B cell (primary cell): ENCODE results near the gene CEPT1. TPM values are rescaled to one million over a fixed set of nuclear protein-coding genes. Genes with fewer than 3 reads are reported as not detected.

Experiments
- ATAC-seq: fragments of 200-7000 bp; cut with Tn5 transposase; one replicate; pipeline ENCODE4 v1.10.0; 2021; ENCODE audit warnings: low read depth, mild to moderate bottlenecking, moderate number of reproducible peaks, moderate library complexity
- CTCF ChIA-PET: fragments of 350-600 bp; sonication (Branson Sonifier 250); formaldehyde crosslinking; loops from one replicate; lab custom pipeline; 2021; ENCODE audit warnings: antibody characterized with exemption, inconsistent platforms; lab: Charles Lee
- POLR2A ChIA-PET: fragments of 350-600 bp; sonication (Branson Sonifier 250); formaldehyde crosslinking; loops from one replicate; lab custom pipeline; 2021; ENCODE audit warnings: antibody characterized with exemption; lab: Charles Lee
- DNase-seq: peaks from one replicate; pipeline ENCODE4 v3.0.0; 2013
- H2AFZ ChIP-seq: 2 replicates; pipeline ENCODE4 v1.6.1; 2012; ENCODE audit warnings: mild to moderate bottlenecking, low read depth, low read length; ENCODE audit not compliant: insufficient read depth, poor library complexity, severe bottlenecking
- H3K27ac ChIP-seq, 2 donors: 1 replicate in 1 of 2; 2 replicates in 1 of 2; pipeline ENCODE4 v1.5.1; 2012 to 2013; ENCODE audit warnings: low read length in 2 of 2, mild to moderate bottlenecking in 2 of 2, moderate library complexity in 1 of 2
- H3K27me3 ChIP-seq, 4 experiments: fragments of 200-600 bp in 1 of 4; sonication (generic) in 1 of 4; replicated peaks in 1 of 4; 1 replicate in 2 of 4; 2 replicates in 2 of 4; pipeline versions ENCODE4 v1.6.1 to v1.7.0; 2013 to 2016; ENCODE audit warnings: low read length in 3 of 4, mild to moderate bottlenecking in 2 of 4, mixed read lengths in 1 of 4, moderate library complexity in 1 of 4; ENCODE audit not compliant: insufficient read depth in 4 of 4, control insufficient read depth in 3 of 4; ENCODE audit errors: control extremely low read depth in 1 of 4
- H3K36me3 ChIP-seq, 2 experiments: replicated peaks in 1 of 2; 1 replicate in 1 of 2; 2 replicates in 1 of 2; pipeline versions ENCODE4 v1.6.1 to v1.7.1; 2013; ENCODE audit warnings: low read length in 1 of 2; ENCODE audit not compliant: insufficient read depth in 2 of 2, control insufficient read depth in 1 of 2; ENCODE audit errors: control extremely low read depth in 1 of 2, extremely low read depth in 1 of 2
- H3K4me1 ChIP-seq, 2 donors: fragments of 200-600 bp in 1 of 2; sonication (generic) in 1 of 2; 1 replicate in 1 of 2; 2 replicates in 1 of 2; pipeline versions ENCODE4 v1.5.1 to v1.6.1; 2013 to 2017; ENCODE audit warnings: low read length in 2 of 2; ENCODE audit not compliant: control insufficient read depth in 2 of 2, insufficient read depth in 2 of 2
- H3K4me2 ChIP-seq: replicated peaks from 2 replicates; pipeline ENCODE3; 2012; ENCODE audit warnings: mild to moderate bottlenecking, low read depth, low read length; ENCODE audit not compliant: poor library complexity, severe bottlenecking
- H3K4me3 ChIP-seq, 5 experiments: fragments of 200-600 bp in 1 of 5; sonication (generic) in 1 of 5; 1 replicate in 3 of 5; 2 replicates in 2 of 5; pipeline versions ENCODE4 v1.5.1 to v1.7.0; 2011 to 2016; ENCODE audit warnings: low read length in 4 of 5, mild to moderate bottlenecking in 4 of 5, low read depth in 2 of 5, control low read depth in 1 of 5, moderate library complexity in 1 of 5; ENCODE audit not compliant: insufficient read depth in 1 of 5; ENCODE audit errors: control extremely low read depth in 1 of 5, extremely low read depth in 1 of 5
- H3K79me2 ChIP-seq: fragments of 200-600 bp; sonication (generic); one replicate; pipeline ENCODE4 v1.6.0; 2016; ENCODE audit warnings: low read length; ENCODE audit not compliant: control insufficient read depth, insufficient read depth
- H3K9ac ChIP-seq: fragments of 200-600 bp; sonication (generic); 2 replicates; pipeline ENCODE4 v1.6.1; 2017; ENCODE audit warnings: mild to moderate bottlenecking, low read length, moderate library complexity
- H3K9me3 ChIP-seq, 3 donors: one replicate each; pipeline versions ENCODE4 v1.6.1 to v1.7.1; 2013; ENCODE audit warnings: low read length in 2 of 3; ENCODE audit not compliant: control insufficient read depth in 2 of 3, insufficient read depth in 1 of 3; ENCODE audit errors: control extremely low read depth in 1 of 3
- H4K20me1 ChIP-seq: 2 replicates; pipeline ENCODE4 v1.6.0; 2012; ENCODE audit warnings: mild to moderate bottlenecking, low read length; ENCODE audit not compliant: insufficient read depth, control insufficient read depth, poor library complexity, severe bottlenecking
- H3K27ac Mint-ChIP-seq: one replicate; pipeline ENCODE4 v1.8.0; 2021; ENCODE audit warnings: mixed read lengths
- H3K27me3 Mint-ChIP-seq: one replicate; pipeline ENCODE4 v1.8.0; 2021; ENCODE audit warnings: mixed read lengths
- H3K4me1 Mint-ChIP-seq: one replicate; pipeline ENCODE4 v1.8.0; 2021; ENCODE audit warnings: mixed read lengths
- H3K4me3 Mint-ChIP-seq: one replicate; pipeline ENCODE4 v1.8.0; 2021; ENCODE audit warnings: mixed read lengths
- H3K9me3 Mint-ChIP-seq: one replicate; pipeline ENCODE4 v1.8.0; 2022; ENCODE audit warnings: mixed read lengths; ENCODE audit not compliant: insufficient read depth
- EZH2 ChIP-seq: IDR thresholded peaks from 2 replicates; pipeline ENCODE4 v1.6.1; 2012; ENCODE audit warnings: borderline replicate concordance, low read depth, mild to moderate bottlenecking, moderate library complexity, low read length; ENCODE audit not compliant: insufficient read depth, poor library complexity, severe bottlenecking
- WGBS: methylation state at CpG from one replicate; pipeline ENCODE4 v1.1.5; 2013; ENCODE audit warnings: missing lambda C conversion rate; ENCODE audit not compliant: insufficient coverage; 5-methylcytosine and 5-hydroxymethylcytosine counted together
- intact Hi-C: fragments of 100-400 bp; cut with micrococcal nuclease; formaldehyde crosslinking; loops from one replicate; pipeline ENCODE4 v1.10.0; 2022
- polyA plus RNA-seq: library from polyadenylated mRNA; depleted of rRNA; stranded (reverse); fragments of >200 nt; gene quantifications from 2 replicates; pipeline ENCODE4 v1.2.3, GENCODE V29; 2012
- total RNA-seq, 2 donors: library from RNA; stranded (reverse); fragments of 120-200 nt in 1 of 2; gene quantifications; 1 replicate in 1 of 2; 2 replicates in 1 of 2; pipeline versions ENCODE4 v1.2.3 to v1.2.4, GENCODE V29; 2013 to 2022
- TF ChIP-seq, protein P1 (sequence below): fragments of 200-600 bp; IDR thresholded peaks from one replicate; pipeline ENCODE4 v1.8.0; 2022; ENCODE audit warnings: antibody characterized with exemption, mild to moderate bottlenecking

CEPT1 gene
- total and polyA plus RNA-seq, 2 donors (not counting 1 experiment from before 2014, with no cell fraction given): 47.1 to 83.5 TPM

DNA sequence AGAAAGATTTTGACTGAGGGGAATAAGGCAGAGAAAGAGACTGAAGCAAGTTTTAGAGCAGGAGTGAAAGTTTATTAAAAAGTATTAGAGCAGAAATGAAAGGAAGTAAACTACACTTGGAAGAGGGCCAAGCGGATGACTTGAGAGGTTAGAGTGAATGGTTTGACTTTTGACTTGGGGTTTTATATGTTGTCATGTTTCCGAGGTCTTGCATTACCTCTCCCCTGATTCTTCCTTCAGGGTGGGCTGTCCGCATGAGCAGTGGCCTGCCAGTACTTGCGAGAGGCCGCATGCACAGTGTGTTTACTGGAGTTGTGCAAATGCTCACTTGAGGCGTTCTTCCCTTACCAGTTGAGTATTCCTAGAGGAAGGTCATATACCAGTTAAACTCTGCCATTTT is 73.4 kb downstream of the CEPT1 start:
- Histone ChIP-seq H3K9ac (peak overlapping the region; percentile 34), H3K27me3 (no peaks in the 10 kb centered on the region), H3K4me3 (no peak overlapping the region), H3K4me1 (peaks cover 59 to 67% of the 10 kb centered on the region in 2 donors), H3K36me3 (no peaks in the 10 kb centered on the region), H2AFZ (peak overlapping the region; percentile 10), H3K79me2 (no peaks in the 10 kb centered on the region), H3K9me3 (no peaks in the 10 kb centered on the region), H3K4me2 (peak overlapping the region; percentile 22), H4K20me1 (no peaks in the 10 kb centered on the region), H3K27ac (no peak overlapping the region)
- no peak for DNase-seq
- Mint-ChIP-seq H3K4me3 (peak overlapping the region; percentile 40), H3K27ac (peak overlapping the region; percentile 95), H3K4me1 (peaks cover 73% of the 10 kb centered on the region), H3K27me3 (no peaks in the 10 kb centered on the region), H3K9me3 (peaks cover 3% of the 10 kb centered on the region)
- 83% methylated on average over 5 of the region's 6 CpGs for WGBS
- intact Hi-C loops: loop anchor here (10.0 kb wide), 1 partner anchor 381 kb away; no protein-coding TSS in a partner anchor
- ChIA-PET CTCF (interaction anchor here (10.9 kb wide), 1 partner anchor 13 kb away, joined by 205 read pairs; the partner anchor contains the start of gene DENND2D), POLR2A (no interaction called here)
- TF ChIP-seq, protein P1, sequence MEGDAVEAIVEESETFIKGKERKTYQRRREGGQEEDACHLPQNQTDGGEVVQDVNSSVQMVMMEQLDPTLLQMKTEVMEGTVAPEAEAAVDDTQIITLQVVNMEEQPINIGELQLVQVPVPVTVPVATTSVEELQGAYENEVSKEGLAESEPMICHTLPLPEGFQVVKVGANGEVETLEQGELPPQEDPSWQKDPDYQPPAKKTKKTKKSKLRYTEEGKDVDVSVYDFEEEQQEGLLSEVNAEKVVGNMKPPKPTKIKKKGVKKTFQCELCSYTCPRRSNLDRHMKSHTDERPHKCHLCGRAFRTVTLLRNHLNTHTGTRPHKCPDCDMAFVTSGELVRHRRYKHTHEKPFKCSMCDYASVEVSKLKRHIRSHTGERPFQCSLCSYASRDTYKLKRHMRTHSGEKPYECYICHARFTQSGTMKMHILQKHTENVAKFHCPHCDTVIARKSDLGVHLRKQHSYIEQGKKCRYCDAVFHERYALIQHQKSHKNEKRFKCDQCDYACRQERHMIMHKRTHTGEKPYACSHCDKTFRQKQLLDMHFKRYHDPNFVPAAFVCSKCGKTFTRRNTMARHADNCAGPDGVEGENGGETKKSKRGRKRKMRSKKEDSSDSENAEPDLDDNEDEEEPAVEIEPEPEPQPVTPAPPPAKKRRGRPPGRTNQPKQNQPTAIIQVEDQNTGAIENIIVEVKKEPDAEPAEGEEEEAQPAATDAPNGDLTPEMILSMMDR: no peak
- no peak for TF ChIP-seq EZH2
- no peak for ATAC-seq

GRCh38 chr1:111214074-111214801 is 74.2 kb downstream of the CEPT1 start:
- H3K4me2 ChIP-seq: peak overlapping the region; percentile 70
- WGBS: 0% methylated on average over 3 of the region's 6 CpGs
- peak overlapping the region; percentile 34 for H3K9ac ChIP-seq
- Mint-ChIP-seq H3K27ac (peak overlapping the region; percentile 95), H3K4me3 (peak overlapping the region; percentile 59), H3K9me3 (peaks cover 3% of the 10 kb centered on the region), H3K27me3 (no peaks in the 10 kb centered on the region), H3K4me1 (peaks cover 78% of the 10 kb centered on the region)
- ChIA-PET CTCF (interaction anchor here (1.2 to 10.9 kb wide), 4 partner anchors 9 to 120 kb away, joined by 3 to 205 read pairs (median 6); partner anchors contain the start of gene DENND2D), POLR2A (interaction anchor here (0.6 to 8.3 kb wide), 4 partner anchors 8 to 565 kb away, joined by 5 to 138 read pairs (median 6); partner anchors contain the start of gene DENND2D)
- no peaks in the 10 kb centered on the region for H3K36me3 ChIP-seq
- H3K4me1 ChIP-seq: peaks cover 67 to 75% of the 10 kb centered on the region in 2 donors
- no peaks in the 10 kb centered on the region for H3K9me3 ChIP-seq
- H3K79me2 ChIP-seq: no peaks in the 10 kb centered on the region
- H4K20me1 ChIP-seq: no peaks in the 10 kb centered on the region
- intact Hi-C loops: loop anchor here (1.0 to 10.0 kb wide), 2 partner anchors 8 to 381 kb away; no protein-coding TSS in a partner anchor
- DNase-seq (peak; percentile 61), ATAC-seq (no peak)
- peak overlapping the region in 1 of 5 experiments; percentile 42 for H3K4me3 ChIP-seq
- peak overlapping the region; percentile 81 to 92 for H3K27ac ChIP-seq
- H3K27me3 ChIP-seq: no peaks in the 10 kb centered on the region
- peak overlapping the region; percentile 34 for H2AFZ ChIP-seq
- TF ChIP-seq EZH2: no peak
- TF ChIP-seq, protein P1: no peak
